Neural cell (in vitro differentiated cells): ENCODE results near the gene SLC16A9.

Source experiments
- CTCF ChIP-seq: fragments of 450-650 bp; IDR thresholded peaks from 2 replicates; pipeline ENCODE4 v1.5.1; 2014; ENCODE audit warnings: antibody characterized with exemption, mild to moderate bottlenecking, moderate library complexity; ENCODE audit not compliant: poor library complexity, severe bottlenecking
- POLR2AphosphoS5 ChIP-seq: IDR thresholded peaks from 2 replicates; pipeline ENCODE4 v1.6.1; 2012

- TF ChIP-seq CTCF (no peak), POLR2AphosphoS5 (no peak)
Observed at GRCh38 chr10:59748834-59749233, 39.2 kb upstream of the SLC16A9 start.
